H1 (cell line): ENCODE measurements around the gene RAP1A. TPM values are rescaled to one million over a fixed set of nuclear protein-coding genes. Genes with fewer than 3 reads are reported as not detected.

Experiments
- CTCF ChIA-PET: fragments of 300-600 bp; sonication (Branson Sonifier 250); formaldehyde crosslinking; loops from one replicate; lab custom pipeline; 2021; ENCODE audit not compliant: partially characterized antibody; lab: Charles Lee
- POLR2A ChIA-PET: fragments of 300-600 bp; sonication (Branson Sonifier 250); formaldehyde crosslinking; loops from one replicate; lab custom pipeline; 2021; ENCODE audit warnings: inconsistent platforms; ENCODE audit not compliant: partially characterized antibody; lab: Charles Lee
- DNase-seq, 2 experiments: peaks; one replicate each; pipeline versions ENCODE4 v3.0.0 to v3.0.0-alpha.2; 2010 to 2022; ENCODE audit warnings: low spot score in 2 of 2, low read depth in 1 of 2, mixed read lengths in 1 of 2
- FAIRE-seq: peaks from 2 replicates; lab custom pipeline; 2011; peaks lifted over from hg19 to GRCh38; lab: Jason Lieb, UNC
- H2AFZ ChIP-seq: 2 replicates; pipeline ENCODE4 v1.8.1; 2012; ENCODE audit warnings: low read length, inconsistent platforms
- H2AK5ac ChIP-seq: 2 replicates; pipeline ENCODE4 v1.6.1; 2013; ENCODE audit warnings: low read depth, low read length
- H2BK120ac ChIP-seq: replicated peaks from 2 replicates; pipeline ENCODE3; 2013; ENCODE audit warnings: low read depth, low read length, inconsistent platforms
- H2BK12ac ChIP-seq: 2 replicates; pipeline ENCODE4 v1.6.1; 2013; ENCODE audit warnings: low read depth, low read length
- H2BK15ac ChIP-seq: 2 replicates; pipeline ENCODE4 v1.6.1; 2013; ENCODE audit warnings: low read length
- H2BK20ac ChIP-seq: 2 replicates; pipeline ENCODE4 v1.6.1; 2013; ENCODE audit warnings: low read length
- H2BK5ac ChIP-seq: 2 replicates; pipeline ENCODE4 v1.6.1; 2013; ENCODE audit warnings: low read depth, low read length
- H3K14ac ChIP-seq: 2 replicates; pipeline ENCODE4 v1.6.1; 2013; ENCODE audit warnings: inconsistent platforms; ENCODE audit not compliant: insufficient read length
- H3K18ac ChIP-seq: 2 replicates; pipeline ENCODE4 v1.6.1; 2013; ENCODE audit warnings: low read length; ENCODE audit errors: extremely low read depth
- H3K23ac ChIP-seq: 2 replicates; pipeline ENCODE4 v1.6.1; 2013; ENCODE audit warnings: inconsistent platforms; ENCODE audit not compliant: insufficient read length
- H3K23me2 ChIP-seq: 2 replicates; pipeline ENCODE4 v1.6.1; 2013; ENCODE audit warnings: low read depth, low read length
- H3K27ac ChIP-seq: 2 replicates; pipeline ENCODE4 v1.6.1; 2011; ENCODE audit warnings: low read depth, low read length, inconsistent platforms
- H3K27me3 ChIP-seq, 4 experiments: replicated peaks in 1 of 4; 1 replicate in 1 of 4; 2 replicates in 3 of 4; pipeline versions ENCODE4 v1.6.1 to v1.8.1; 2011 to 2013; ENCODE audit warnings: low read length in 3 of 4, mild to moderate bottlenecking in 3 of 4, inconsistent platforms in 2 of 4, mixed read lengths in 2 of 4, moderate library complexity in 1 of 4; ENCODE audit not compliant: control insufficient read depth in 3 of 4, insufficient read depth in 3 of 4; ENCODE audit errors: extremely low read depth in 1 of 4
- H3K36me3 ChIP-seq, 4 experiments: 2 replicates each; pipeline versions ENCODE4 v1.6.1 to v1.8.1; 2011 to 2013; ENCODE audit warnings: mild to moderate bottlenecking in 4 of 4, low read length in 3 of 4, moderate library complexity in 2 of 4, control low read depth in 1 of 4, inconsistent platforms in 1 of 4; ENCODE audit not compliant: insufficient read depth in 4 of 4, control insufficient read depth in 2 of 4
- H3K4ac ChIP-seq: replicated peaks from 2 replicates; pipeline ENCODE3; 2013; ENCODE audit warnings: low read length, low read depth, mixed read lengths, inconsistent platforms; ENCODE audit not compliant: insufficient read length
- H3K4me1 ChIP-seq, 4 experiments: replicated peaks in 1 of 4; 1 replicate in 1 of 4; 2 replicates in 3 of 4; pipeline versions ENCODE4 v1.6.1 to v1.8.1; 2011 to 2013; ENCODE audit warnings: low read length in 3 of 4, inconsistent platforms in 2 of 4, mixed read lengths in 1 of 4; ENCODE audit not compliant: insufficient read depth in 4 of 4, control insufficient read depth in 3 of 4
- H3K4me2 ChIP-seq, 2 experiments: 2 replicates each; pipeline versions ENCODE4 v1.6.1 to v1.8.1; 2011 to 2013; ENCODE audit warnings: low read depth in 2 of 2, low read length in 2 of 2, control low read depth in 1 of 2, inconsistent platforms in 1 of 2, mild to moderate bottlenecking in 1 of 2; ENCODE audit not compliant: insufficient read depth in 1 of 2
- H3K4me3 ChIP-seq, 4 experiments: fragments of 200-600, 300-600 bp in 1 of 4; sonication (generic), shearing (Covaris generic), sonication (Bioruptor Twin) in 1 of 4; 2 replicates each; pipeline versions ENCODE4 v1.5.1 to v1.8.1; 2011 to 2016; ENCODE audit warnings: low read length in 4 of 4, low read depth in 3 of 4, control low read depth in 2 of 4, inconsistent platforms in 2 of 4, mild to moderate bottlenecking in 2 of 4, mixed read lengths in 1 of 4, moderate library complexity in 1 of 4; ENCODE audit not compliant: insufficient read depth in 2 of 4; ENCODE audit errors: extremely low read depth in 1 of 4
- H3K56ac ChIP-seq: replicated peaks from 2 replicates; pipeline ENCODE3; 2013; ENCODE audit warnings: low read depth, mild to moderate bottlenecking, mixed read lengths, low read length, inconsistent platforms; ENCODE audit not compliant: insufficient read length
- H3K79me1 ChIP-seq: 2 replicates; pipeline ENCODE4 v1.6.1; 2013; ENCODE audit warnings: low read depth, low read length, control low read depth
- H3K79me2 ChIP-seq, 2 experiments: 2 replicates each; pipeline versions ENCODE4 v1.6.1 to v1.8.1; 2012 to 2013; ENCODE audit warnings: low read length in 2 of 2, mild to moderate bottlenecking in 2 of 2, inconsistent platforms in 1 of 2; ENCODE audit not compliant: insufficient read depth in 2 of 2, control insufficient read depth in 1 of 2
- H3K9ac ChIP-seq, 4 experiments: replicated peaks in 1 of 4; 1 replicate in 1 of 4; 2 replicates in 3 of 4; pipeline versions ENCODE4 v1.6.1 to v1.8.1; 2011 to 2013; ENCODE audit warnings: low read depth in 3 of 4, low read length in 3 of 4, control low read depth in 2 of 4, mild to moderate bottlenecking in 2 of 4, moderate library complexity in 2 of 4, inconsistent platforms in 1 of 4; ENCODE audit errors: extremely low read depth in 1 of 4
- H3K9me3 ChIP-seq, 2 experiments: 2 replicates each; pipeline versions ENCODE4 v1.6.1 to v1.8.1; 2012 to 2013; ENCODE audit warnings: mild to moderate bottlenecking in 2 of 2, moderate library complexity in 2 of 2, control low read depth in 1 of 2, inconsistent platforms in 1 of 2, low read depth in 1 of 2, low read length in 1 of 2, mixed read lengths in 1 of 2; ENCODE audit not compliant: insufficient read depth in 2 of 2
- H4K20me1 ChIP-seq, 2 experiments: replicated peaks in 1 of 2; 2 replicates each; pipeline versions ENCODE3 to v1.8.1; 2011 to 2013; ENCODE audit warnings: inconsistent platforms in 2 of 2, low read length in 2 of 2, mild to moderate bottlenecking in 1 of 2; ENCODE audit not compliant: insufficient read depth in 2 of 2, control insufficient read depth in 1 of 2
- H4K5ac ChIP-seq: 2 replicates; pipeline ENCODE4 v1.6.1; 2013; ENCODE audit warnings: low read length, low read depth, mixed read lengths, inconsistent platforms; ENCODE audit not compliant: insufficient read length
- H4K8ac ChIP-seq: 2 replicates; pipeline ENCODE4 v1.8.0; 2013; ENCODE audit warnings: mild to moderate bottlenecking, moderate library complexity, low read length, inconsistent platforms; ENCODE audit not compliant: insufficient read depth; ENCODE audit errors: extremely low read depth
- H4K91ac ChIP-seq: replicated peaks from 2 replicates; pipeline ENCODE3; 2013; ENCODE audit warnings: low read length, mixed read lengths, inconsistent platforms; ENCODE audit not compliant: insufficient read length
- CTBP2 ChIP-seq: IDR thresholded peaks from 2 replicates; pipeline ENCODE4 v1.7.0; 2011; ENCODE audit warnings: borderline replicate concordance, mild to moderate bottlenecking, moderate library complexity, mixed read lengths, low read length; ENCODE audit not compliant: insufficient read depth, insufficient read length
- JUND ChIP-seq: IDR thresholded peaks from 2 replicates; pipeline ENCODE4 v1.6.1; 2011; ENCODE audit warnings: mild to moderate bottlenecking, improper control_type of control experiment, low read length
- KDM4A ChIP-seq: IDR thresholded peaks from one replicate; pipeline ENCODE4 v1.7.1; 2012; ENCODE audit warnings: low read depth, mild to moderate bottlenecking, moderate library complexity, low read length, inconsistent platforms; ENCODE audit not compliant: severe bottlenecking
- POLR2A ChIP-seq, 2 experiments: IDR thresholded peaks; 1 replicate in 1 of 2; 2 replicates in 1 of 2; pipeline ENCODE4 v1.6.1; 2011; ENCODE audit warnings: low read depth in 2 of 2, low read length in 2 of 2, mild to moderate bottlenecking in 2 of 2; ENCODE audit errors: control extremely low read depth in 1 of 2
- POLR2AphosphoS5 ChIP-seq: IDR thresholded peaks from 2 replicates; pipeline ENCODE4 v1.6.1; 2011; ENCODE audit warnings: low read depth, low read length
- SP2 ChIP-seq: IDR thresholded peaks from 2 replicates; pipeline ENCODE4 v1.6.1; 2012; ENCODE audit warnings: mild to moderate bottlenecking, low read length, inconsistent platforms
- WGBS, 2 experiments: shearing (Covaris generic) in 1 of 2; methylation state at CpG; one replicate each; pipeline versions ENCODE4 v1.1.6 to v1.1.7; 2013 to 2015; ENCODE audit warnings: low lambda C conversion rate in 2 of 2, mixed read lengths in 2 of 2, inconsistent platforms in 1 of 2, low coverage in 1 of 2, missing lambda C conversion rate in 1 of 2; ENCODE audit not compliant: insufficient replicate concordance in 2 of 2, insufficient coverage in 1 of 2, insufficient read length in 1 of 2; ENCODE audit errors: extremely low coverage in 1 of 2, missing lambda C conversion rate in 1 of 2; 5-methylcytosine and 5-hydroxymethylcytosine counted together
- polyA plus RNA-seq, 7 experiments: library from polyadenylated mRNA; depleted of rRNA in 3 of 7; stranded (reverse) in 5 of 7; unstranded in 2 of 7; fragments of >200 nt in 5 of 7; fragments of 200-250 nt in 2 of 7; gene quantifications; 1 replicate in 5 of 7; 2 replicates in 1 of 7; 4 replicates in 1 of 7; pipeline versions ENCODE4 v1.2.1 to v1.2.3, GENCODE V29; 2011 to 2013; ENCODE audit warnings: missing spikeins in 2 of 7, mixed read lengths in 2 of 7
- total RNA-seq: library from RNA; stranded (reverse); fragmentation: NEBNext Ultra II Directional; extraction: Animal tissue kit (Norgen Biotek cat#: 25700); gene quantifications from 2 replicates; pipeline ENCODE4 v1.2.1, GENCODE V29; 2021
- TF ChIP-seq, protein P1 (sequence below): IDR thresholded peaks from 2 replicates; pipeline ENCODE4 v1.6.1; 2012; ENCODE audit warnings: low read length, inconsistent platforms

Gene RAP1A
- total and polyA plus RNA-seq, 2 of the 8 experiments (the other 6 are each of a cell fraction or from before 2014, with no cell fraction given): 10.9 to 35.8 TPM

DNA sequence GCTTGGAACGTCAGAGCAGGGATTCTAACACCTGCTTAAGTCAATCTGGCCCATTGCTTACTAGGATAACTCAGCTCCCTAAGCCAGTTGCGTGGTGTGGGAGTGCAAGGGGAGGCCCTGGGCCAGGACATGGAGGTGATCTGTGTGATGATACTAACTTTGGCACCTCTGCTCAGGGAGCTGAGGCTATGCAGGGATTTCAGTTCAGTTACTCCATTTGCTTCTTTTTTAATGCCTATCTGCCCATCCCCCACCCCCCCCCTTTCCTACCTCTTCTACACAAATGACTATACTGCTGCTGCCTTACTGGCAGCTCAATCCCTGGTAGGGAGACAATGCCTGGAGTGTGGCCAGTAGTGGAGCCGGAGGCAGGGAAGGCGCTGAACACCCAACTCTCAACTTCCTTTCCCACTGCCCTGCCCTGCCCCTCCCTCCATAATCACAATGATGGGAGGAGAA is 100.1 kb downstream of the RAP1A start:
- Histone ChIP-seq H3K4me3 (no peak overlapping the region), H4K5ac (no peak overlapping the region), H3K4me2 (no peak overlapping the region), H3K9me3 (no peaks in the 10 kb centered on the region), H3K18ac (no peak overlapping the region; the same call in 1 of the 2 replicates), H3K4me1 (peaks cover 2 to 14% (median 10%) of the 10 kb centered on the region in 4 experiments; a peak in 5 of 7 replicates), H3K27me3 (no peaks in the 10 kb centered on the region; a peak in 1 of 7 replicates), H4K91ac (no peak overlapping the region), H2AFZ (no peak overlapping the region), H2BK5ac (no peak overlapping the region), H2BK12ac (0 out of 2 replicates have a peak overlapping the region, but pooled peaks have one; percentile 78), H4K20me1 (peaks cover 0 to 1% of the 10 kb centered on the region in 2 experiments), H2BK120ac (no peak overlapping the region), H3K56ac (no peak overlapping the region), H2AK5ac (peak overlapping the region; percentile 43; the same call in 1 of the 2 replicates), H3K4ac (no peak overlapping the region), H2BK15ac (no peak overlapping the region), H3K27ac (no peak overlapping the region), H3K79me1 (no peaks in the 10 kb centered on the region), H3K36me3 (no peaks in the 10 kb centered on the region), H3K23me2 (no peaks in the 10 kb centered on the region; the same call in none of the 2 replicates), H3K9ac (no peak overlapping the region), H3K14ac (no peak overlapping the region), H4K8ac (no peak overlapping the region), H3K79me2 (no peaks in the 10 kb centered on the region), H3K23ac (no peak overlapping the region), H2BK20ac (no peak overlapping the region)
- ChIA-PET CTCF (interaction anchor here (42.0 kb wide), 1 partner anchor 25 kb away, joined by 1070 read pairs; the partner anchor contains the start of genes DDX20 and INKA2), POLR2A (interaction anchor here (18.0 kb wide), 1 partner anchor 17 kb away, joined by 343 read pairs; the partner anchor contains the start of gene INKA2)
- WGBS, 2 experiments: 88% methylated on average over 4 of the region's 4 CpGs; no CpG with 5 or more reads in 1 of the 2 experiments
- no peak for TF ChIP-seq JUND
- TF ChIP-seq, protein P1, sequence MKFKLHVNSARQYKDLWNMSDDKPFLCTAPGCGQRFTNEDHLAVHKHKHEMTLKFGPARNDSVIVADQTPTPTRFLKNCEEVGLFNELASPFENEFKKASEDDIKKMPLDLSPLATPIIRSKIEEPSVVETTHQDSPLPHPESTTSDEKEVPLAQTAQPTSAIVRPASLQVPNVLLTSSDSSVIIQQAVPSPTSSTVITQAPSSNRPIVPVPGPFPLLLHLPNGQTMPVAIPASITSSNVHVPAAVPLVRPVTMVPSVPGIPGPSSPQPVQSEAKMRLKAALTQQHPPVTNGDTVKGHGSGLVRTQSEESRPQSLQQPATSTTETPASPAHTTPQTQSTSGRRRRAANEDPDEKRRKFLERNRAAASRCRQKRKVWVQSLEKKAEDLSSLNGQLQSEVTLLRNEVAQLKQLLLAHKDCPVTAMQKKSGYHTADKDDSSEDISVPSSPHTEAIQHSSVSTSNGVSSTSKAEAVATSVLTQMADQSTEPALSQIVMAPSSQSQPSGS: no peak
- TF ChIP-seq CTBP2: no peak
- no peak for TF ChIP-seq POLR2A (IDR thresholded peaks at IDR 0.05; ENCODE audit: control extremely low read depth in 1 of 2, low read depth in 2 of 2, low read length in 2 of 2)
- no peak for TF ChIP-seq POLR2AphosphoS5
- no peak for TF ChIP-seq SP2
- no peak for TF ChIP-seq KDM4A
- FAIRE-seq (no peak), DNase-seq (no peak)
